Lower lobe of right lung (tissue), 2 donors: ENCODE measurements around the gene LLPH. TPM values are rescaled to one million over a fixed set of nuclear protein-coding genes. Genes with fewer than 3 reads are reported as not detected.

ENCODE experiments used
- ATAC-seq, 2 donors: fragments of 200-7000 bp; cut with Tn5 transposase; one replicate each; pipeline ENCODE4 v1.9.1; 2020 to 2022; ENCODE audit warnings: mild to moderate bottlenecking in 2 of 2, moderate library complexity in 2 of 2
- DNase-seq: peaks from one replicate; pipeline ENCODE4 v3.0.0-alpha.2; 2020
- H3K27ac ChIP-seq: fragments of 200-600 bp; one replicate; pipeline ENCODE4 v1.8.0; 2022
- H3K27me3 ChIP-seq: fragments of 200-600 bp; one replicate; pipeline ENCODE4 v1.8.0; 2022; ENCODE audit warnings: low read depth
- H3K36me3 ChIP-seq: fragments of 200-600 bp; one replicate; pipeline ENCODE4 v1.8.0; 2022; ENCODE audit warnings: mild to moderate bottlenecking
- H3K4me1 ChIP-seq: fragments of 200-600 bp; one replicate; pipeline ENCODE4 v1.8.0; 2022
- H3K4me3 ChIP-seq: fragments of 200-600 bp; one replicate; pipeline ENCODE4 v1.8.0; 2022; ENCODE audit warnings: mild to moderate bottlenecking
- H3K9me3 ChIP-seq: fragments of 200-600 bp; one replicate; pipeline ENCODE4 v1.8.0; 2022
- intact Hi-C: fragments of 100-400 bp; cut with DNase I; formaldehyde crosslinking; loops from one replicate; pipeline ENCODE4 v1.11.0; 2022
- total RNA-seq: library from RNA; stranded (reverse); fragmentation: NEBNext Ultra II Directional; extraction: Animal tissue kit (Norgen Biotek cat#: 25700); gene quantifications from one replicate; pipeline ENCODE4 v1.2.1, GENCODE V29; 2021
- TF ChIP-seq, protein P1 (sequence below): fragments of 200-600 bp; IDR thresholded peaks from one replicate; pipeline ENCODE4 v1.8.0; 2022; ENCODE audit warnings: antibody characterized with exemption, mild to moderate bottlenecking
- donor health status: DM: no; HTN: yes; CAD: no; lungs with severe emphysema.

Gene LLPH
- total RNA-seq, 1 donor from 2014 or later: 19.3 TPM

DNA sequence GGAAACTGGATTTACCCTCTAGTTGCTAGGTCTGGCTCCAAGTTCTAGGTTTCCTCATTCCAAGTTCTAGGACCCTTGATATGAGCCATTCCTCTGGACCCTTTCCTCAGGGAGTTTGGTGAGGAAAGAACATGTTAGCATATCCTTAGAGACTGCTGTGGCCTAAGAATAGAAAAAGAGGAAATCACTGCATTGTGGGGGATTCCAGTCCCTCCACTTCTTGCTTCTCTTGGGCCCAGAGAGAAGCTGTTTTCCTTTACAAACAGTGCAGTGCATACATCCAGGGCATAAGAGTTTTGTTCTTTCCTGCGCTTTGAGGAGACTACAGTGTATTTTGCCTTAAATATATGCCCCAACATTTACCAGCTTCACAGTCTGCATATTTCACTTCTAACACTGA is 59.0 kb downstream of the LLPH start:
- Histone ChIP-seq H3K4me1 (no peaks in the 10 kb centered on the region), H3K4me3 (no peak overlapping the region), H3K36me3 (no peaks in the 10 kb centered on the region), H3K27ac (no peak overlapping the region), H3K9me3 (no peaks in the 10 kb centered on the region), H3K27me3 (no peaks in the 10 kb centered on the region)
- TF ChIP-seq, protein P1, sequence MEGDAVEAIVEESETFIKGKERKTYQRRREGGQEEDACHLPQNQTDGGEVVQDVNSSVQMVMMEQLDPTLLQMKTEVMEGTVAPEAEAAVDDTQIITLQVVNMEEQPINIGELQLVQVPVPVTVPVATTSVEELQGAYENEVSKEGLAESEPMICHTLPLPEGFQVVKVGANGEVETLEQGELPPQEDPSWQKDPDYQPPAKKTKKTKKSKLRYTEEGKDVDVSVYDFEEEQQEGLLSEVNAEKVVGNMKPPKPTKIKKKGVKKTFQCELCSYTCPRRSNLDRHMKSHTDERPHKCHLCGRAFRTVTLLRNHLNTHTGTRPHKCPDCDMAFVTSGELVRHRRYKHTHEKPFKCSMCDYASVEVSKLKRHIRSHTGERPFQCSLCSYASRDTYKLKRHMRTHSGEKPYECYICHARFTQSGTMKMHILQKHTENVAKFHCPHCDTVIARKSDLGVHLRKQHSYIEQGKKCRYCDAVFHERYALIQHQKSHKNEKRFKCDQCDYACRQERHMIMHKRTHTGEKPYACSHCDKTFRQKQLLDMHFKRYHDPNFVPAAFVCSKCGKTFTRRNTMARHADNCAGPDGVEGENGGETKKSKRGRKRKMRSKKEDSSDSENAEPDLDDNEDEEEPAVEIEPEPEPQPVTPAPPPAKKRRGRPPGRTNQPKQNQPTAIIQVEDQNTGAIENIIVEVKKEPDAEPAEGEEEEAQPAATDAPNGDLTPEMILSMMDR: no peak
- intact Hi-C loops: no loop called here
- no peak for ATAC-seq
- DNase-seq: no peak

DNA sequence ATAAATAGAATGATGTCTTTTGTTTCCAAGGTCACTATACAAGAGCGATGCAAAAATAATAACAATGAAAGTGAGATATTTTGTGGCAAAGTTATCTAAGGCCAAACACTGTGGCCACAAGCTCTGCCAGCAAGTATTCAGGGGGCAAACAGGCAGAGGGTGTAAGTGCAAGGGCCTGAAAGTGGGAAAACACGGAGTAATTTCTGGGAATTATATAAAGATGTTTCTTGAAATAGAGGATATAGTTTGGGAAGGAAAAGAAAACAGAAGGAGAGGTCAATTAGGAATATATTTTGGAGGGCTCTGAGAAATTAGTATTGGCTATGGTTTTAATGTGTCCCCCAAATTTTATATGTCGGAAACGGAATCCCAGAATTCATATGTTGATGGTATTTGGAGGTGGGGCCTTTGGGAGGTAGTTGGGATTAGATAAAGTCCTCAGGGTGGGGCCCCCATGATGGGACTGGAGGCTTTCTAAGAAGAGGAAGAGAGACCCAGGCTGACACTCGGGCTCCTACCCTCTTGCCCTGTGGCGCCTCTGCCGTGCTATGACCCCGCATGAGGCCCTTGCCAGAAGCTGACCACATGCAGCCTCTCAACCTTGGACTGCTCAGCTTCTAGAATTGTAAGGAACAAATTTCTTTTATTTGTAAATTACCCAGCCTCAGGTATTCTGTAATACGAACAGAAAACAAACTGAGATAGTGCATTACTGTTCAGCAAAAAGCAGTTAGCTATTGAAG is 60.0 kb downstream of the LLPH start:
- Histone ChIP-seq H3K4me3 (no peak overlapping the region), H3K4me1 (no peaks in the 10 kb centered on the region), H3K27me3 (no peaks in the 10 kb centered on the region), H3K36me3 (no peaks in the 10 kb centered on the region), H3K27ac (no peak overlapping the region), H3K9me3 (no peaks in the 10 kb centered on the region)
- DNase-seq (no peak), ATAC-seq (no peak)
- intact Hi-C loops: no loop called here
- TF ChIP-seq, protein P1: no peak

DNA sequence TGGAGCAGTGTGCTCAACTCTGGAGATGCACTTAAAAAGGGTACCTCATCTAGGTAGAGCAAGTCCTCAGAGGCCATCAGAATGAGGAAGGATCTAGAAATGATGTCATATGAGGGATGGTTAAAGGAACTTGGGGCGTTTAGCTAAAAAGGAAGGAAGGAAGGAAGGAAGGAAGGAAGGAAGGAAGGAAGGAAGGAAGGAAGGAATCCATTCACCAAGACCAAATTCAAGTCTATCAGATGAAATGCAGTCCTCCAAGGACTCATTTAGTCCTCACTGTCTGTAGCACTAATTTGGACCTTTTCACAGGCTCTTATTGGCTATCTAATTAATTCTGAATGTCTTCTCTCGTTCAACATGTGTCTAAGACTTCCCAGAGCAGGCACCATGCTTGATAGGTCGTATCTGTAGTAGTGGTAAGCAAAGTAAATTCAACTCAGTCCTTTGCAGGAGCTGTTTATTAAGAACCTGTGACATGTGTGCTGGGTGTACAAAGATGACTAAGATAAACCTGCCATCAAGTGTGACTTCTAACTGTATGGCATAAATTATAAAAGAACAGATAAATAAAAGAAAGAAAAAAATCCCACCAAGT is 63.5 kb downstream of the LLPH start:
- DNase-seq (no peak), ATAC-seq (no peak)
- no peak overlapping the region for H3K4me3 ChIP-seq
- H3K27me3 ChIP-seq: no peaks in the 10 kb centered on the region
- no peaks in the 10 kb centered on the region for H3K9me3 ChIP-seq
- intact Hi-C loops: no loop called here
- TF ChIP-seq, protein P1: no peak
- H3K27ac ChIP-seq: no peak overlapping the region
- no peaks in the 10 kb centered on the region for H3K4me1 ChIP-seq
- H3K36me3 ChIP-seq: no peaks in the 10 kb centered on the region

Other genes starting within 250 kb of the LLPH start
- 174 TPM for gene TMBIM4, start 39.2 kb upstream of the LLPH start, total RNA-seq
- 50.7 TPM for gene IRAK3, start 58.5 kb upstream of the LLPH start, total RNA-seq
- gene HELB, start 171.7 kb upstream of the LLPH start, total RNA-seq: 6.4 TPM